GM12878 (cell line): ENCODE data around the gene OSGIN1. TPM values are rescaled to one million over a fixed set of nuclear protein-coding genes. Genes with fewer than 3 reads are reported as not detected.

Experiments
- ATAC-seq: fragments of 200-7000 bp; cut with Tn5 transposase; 3 replicates; pipeline ENCODE4 v1.9.1; 2020; ENCODE audit warnings: mild to moderate bottlenecking, moderate library complexity
- BruUV-seq: library from RNA; stranded (reverse); fragments of 400-500 nt; replicated peaks from 2 replicates; lab custom pipeline; 2021; lab: Mats Ljungman, UMichigan
- CTCF ChIA-PET: fragments of 300-600 bp; sonication (Branson Sonifier 250); formaldehyde crosslinking; extraction: SDS; loops from one replicate; lab custom pipeline; 2021; ENCODE audit warnings: inconsistent platforms; lab: Yijun Ruan, JAX
- POLR2A ChIA-PET: fragments of 350-600 bp; formaldehyde crosslinking; extraction: SDS; loops from one replicate; lab custom pipeline; 2021; ENCODE audit warnings: inconsistent platforms; lab: Charles Lee
- RAD21 ChIA-PET: fragments of 300-600 bp; sonication (Branson Sonifier 250); formaldehyde crosslinking; loops from one replicate; lab custom pipeline; 2023; ENCODE audit warnings: antibody characterized with exemption; ENCODE audit not compliant: unreplicated experiment; lab: Charles Lee
- SMC1A ChIA-PET: fragments of 300-600 bp; sonication (Branson Sonifier 250); formaldehyde crosslinking; loops from one replicate; lab custom pipeline; 2023; ENCODE audit not compliant: unreplicated experiment, uncharacterized antibody; lab: Charles Lee
- DNase-seq: peaks from one replicate; pipeline ENCODE4 v3.0.0-alpha.2; 2011; ENCODE audit warnings: low read depth, low spot score
- FAIRE-seq: peaks from 3 replicates; lab custom pipeline; 2011; peaks lifted over from hg19 to GRCh38; lab: Jason Lieb, UNC
- H2AFZ ChIP-seq: 2 replicates; pipeline ENCODE4 v1.6.0; 2011; ENCODE audit warnings: low read depth, low read length, control low read depth; ENCODE audit not compliant: control insufficient read depth
- H3K27ac ChIP-seq: 2 replicates; pipeline ENCODE4 v1.5.1; 2011; ENCODE audit warnings: control low read depth; ENCODE audit not compliant: control insufficient read depth, insufficient read depth
- H3K27me3 ChIP-seq, 2 experiments: replicated peaks in 1 of 2; 2 replicates each; pipeline versions ENCODE4 v1.6.0 to v1.6.1; 2011; ENCODE audit warnings: low read length in 1 of 2; ENCODE audit not compliant: control insufficient read depth in 2 of 2, insufficient read depth in 2 of 2
- H3K36me3 ChIP-seq, 2 experiments: 2 replicates each; pipeline ENCODE4 v1.5.1; 2011; ENCODE audit warnings: low read length in 1 of 2; ENCODE audit not compliant: control insufficient read depth in 2 of 2, insufficient read depth in 2 of 2
- H3K4me1 ChIP-seq: 2 replicates; pipeline ENCODE4 v1.6.1; 2011; ENCODE audit warnings: mild to moderate bottlenecking, low read length, moderate library complexity, mixed read lengths; ENCODE audit not compliant: control insufficient read depth, insufficient read depth
- H3K4me2 ChIP-seq: 2 replicates; pipeline ENCODE4 v1.6.0; 2011; ENCODE audit warnings: control low read depth; ENCODE audit not compliant: control insufficient read depth, insufficient read depth
- H3K4me3 ChIP-seq: fragments of 200-600 bp; sonication (generic); 2 replicates; pipeline ENCODE4 v1.5.1; 2016
- H3K79me2 ChIP-seq: 2 replicates; pipeline ENCODE4 v1.6.0; 2011; ENCODE audit warnings: low read length; ENCODE audit not compliant: control insufficient read depth, insufficient read depth
- H3K9ac ChIP-seq: 2 replicates; pipeline ENCODE4 v1.8.0; 2011; ENCODE audit warnings: low read length, control low read depth, mixed read lengths; ENCODE audit not compliant: control insufficient read depth, insufficient read depth
- H3K9me3 ChIP-seq: replicated peaks from 3 replicates; pipeline ENCODE4 v1.5.1; 2011; ENCODE audit warnings: mild to moderate bottlenecking, low read length; ENCODE audit not compliant: control insufficient read depth, insufficient read depth
- H4K20me1 ChIP-seq: 2 replicates; pipeline ENCODE4 v1.6.0; 2011; ENCODE audit not compliant: control insufficient read depth, insufficient read depth
- BACH1 ChIP-seq: fragments of 450-650 bp; IDR thresholded peaks from 2 replicates; pipeline ENCODE4 v1.6.1; 2017; ENCODE audit warnings: mild to moderate bottlenecking, borderline replicate concordance
- CBX5 ChIP-seq: sonication (generic); IDR thresholded peaks from 2 replicates; pipeline ENCODE4 v1.6.1; 2016; ENCODE audit warnings: low read depth, moderate library complexity, mild to moderate bottlenecking, inconsistent platforms
- ESRRA ChIP-seq: IDR thresholded peaks from 2 replicates; pipeline ENCODE4 v1.6.1; 2012; ENCODE audit warnings: mild to moderate bottlenecking, low read length, improper control_type of control experiment
- HDAC2 ChIP-seq: fragments of 200-600 bp; sonication (generic); IDR thresholded peaks from 2 replicates; pipeline ENCODE4 v1.6.1; 2017
- KAT2A ChIP-seq: conservative IDR thresholded peaks from 2 replicates; pipeline ENCODE4 v1.6.1; 2011; ENCODE audit warnings: low read depth, low read length; ENCODE audit not compliant: control insufficient read depth
- MXI1 ChIP-seq: fragments of 150-350 bp; IDR thresholded peaks from 2 replicates; pipeline ENCODE4 v1.6.1; 2011; ENCODE audit warnings: low read depth, mild to moderate bottlenecking, inconsistent platforms, low read length, improper control_type of control experiment
- MYB ChIP-seq: fragments of 150-350 bp; IDR thresholded peaks from 2 replicates; pipeline ENCODE4 v1.6.1; 2014; ENCODE audit warnings: mild to moderate bottlenecking, low read depth, low read length, borderline replicate concordance
- NR2C2 ChIP-seq: IDR thresholded peaks from 2 replicates; pipeline ENCODE4 v1.6.1; 2011; ENCODE audit warnings: borderline replicate concordance, low read depth; ENCODE audit not compliant: control insufficient read depth, insufficient read length
- POU2F2 ChIP-seq: IDR thresholded peaks from 3 replicates; pipeline ENCODE4 v1.6.1; 2011; ENCODE audit warnings: low read depth, mild to moderate bottlenecking, low read length, borderline replicate concordance
- RBBP5 ChIP-seq: fragments of 200-600 bp; sonication (generic); conservative IDR thresholded peaks from 2 replicates; pipeline ENCODE4 v1.6.1; 2016
- RELB ChIP-seq: fragments of 450-650 bp; IDR thresholded peaks from 2 replicates; pipeline ENCODE4 v1.6.1; 2017; ENCODE audit warnings: low read depth, mild to moderate bottlenecking, moderate library complexity
- SMARCA5 ChIP-seq: fragments of 450-650 bp; IDR thresholded peaks from 2 replicates; pipeline ENCODE4 v1.6.1; 2017; ENCODE audit warnings: mild to moderate bottlenecking
- ZNF217 ChIP-seq: fragments of 450-650 bp; IDR thresholded peaks from 2 replicates; pipeline ENCODE4 v1.6.1; 2017; ENCODE audit warnings: antibody characterized with exemption, mild to moderate bottlenecking
- ZNF384 ChIP-seq: IDR thresholded peaks from 2 replicates; pipeline ENCODE4 v1.6.1; 2012; ENCODE audit warnings: low read depth, mild to moderate bottlenecking, low read length, improper control_type of control experiment, borderline replicate concordance
- WGBS: methylation state at CpG from one replicate; pipeline ENCODE4 v1.1.6; 2016; ENCODE audit warnings: low lambda C conversion rate; ENCODE audit not compliant: insufficient replicate concordance, insufficient coverage; ENCODE audit errors: missing lambda C conversion rate; 5-methylcytosine and 5-hydroxymethylcytosine counted together
- in situ Hi-C: fragments of 300-500 bp; cut with MboI; formaldehyde crosslinking; loops from 9 replicates; pipeline ENCODE4 v1.14.3; 2018; ENCODE audit warnings: mixed read lengths
- intact Hi-C: fragments of 100-400 bp; cut with micrococcal nuclease; formaldehyde crosslinking; loops from one replicate; pipeline ENCODE4 v1.14.2; 2022; ENCODE audit not compliant: unreplicated experiment
- polyA plus RNA-seq, 11 experiments: library from polyadenylated mRNA; depleted of rRNA in 4 of 11; unstranded in 6 of 11; stranded (reverse) in 5 of 11; fragments of >200 nt; fragmentation: Nextera tagmentation in 4 of 11; fragmentation: Illumina TruSeq in 1 of 11; extraction: Ambion mirVana in 4 of 11; extraction: Trizol in 1 of 11; gene quantifications; 1 replicate in 1 of 11; 2 replicates in 10 of 11; pipeline versions ENCODE4 v1.2.1 to v1.2.3, GENCODE V29; 2011 to 2016; ENCODE audit warnings: inconsistent platforms in 2 of 11, missing spikeins in 2 of 11, low read depth in 1 of 11
- total RNA-seq, 4 experiments: library from RNA; depleted of rRNA in 3 of 4; stranded (reverse); fragments of >200 nt in 3 of 4; fragmentation: Illumina TruSeq in 1 of 4; extraction: Trizol in 1 of 4; gene quantifications; 2 replicates each; pipeline versions ENCODE4 v1.2.1 to v1.2.3, GENCODE V29; 2013 to 2021
- TF ChIP-seq, protein P1 (sequence below): IDR thresholded peaks from 2 replicates; pipeline ENCODE4 v1.6.1; 2012; ENCODE audit warnings: low read depth, low read length, improper control_type of control experiment

Gene OSGIN1
- total and polyA plus RNA-seq, 10 of the 15 experiments (the other 5 are each of a cell fraction or from before 2014, with no cell fraction given), result 0.06 to 0.18 (median 0.13) TPM; not detected in 5

DNA sequence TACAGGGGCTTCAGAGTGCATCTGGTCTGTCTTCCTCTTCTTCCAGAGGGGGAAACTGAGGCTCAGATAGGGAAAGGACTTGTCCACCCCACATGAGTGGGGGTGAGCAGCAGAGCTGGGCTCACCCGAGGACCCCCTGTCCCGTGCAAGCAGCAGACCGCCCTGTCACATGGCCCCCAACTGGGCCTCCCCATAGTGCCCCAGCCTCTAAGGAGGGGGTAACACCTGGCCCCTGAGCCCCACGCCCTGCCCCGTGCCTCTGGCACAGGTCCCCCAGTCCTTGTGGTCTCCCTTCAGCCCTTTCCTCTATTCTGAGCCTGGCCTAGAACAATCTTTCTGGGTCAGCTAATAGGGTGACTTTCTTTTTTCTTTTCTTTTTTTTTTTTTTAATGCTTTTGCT is 8.6 kb downstream of the OSGIN1 start:
- no peak for TF ChIP-seq MXI1
- TF ChIP-seq ZNF217, result no peak
- no peak for TF ChIP-seq CBX5
- no peak for TF ChIP-seq ZNF384
- no peak for TF ChIP-seq BACH1
- no peak for TF ChIP-seq KAT2A
- TF ChIP-seq HDAC2, result no peak
- no peak for TF ChIP-seq NR2C2
- TF ChIP-seq, protein P1, sequence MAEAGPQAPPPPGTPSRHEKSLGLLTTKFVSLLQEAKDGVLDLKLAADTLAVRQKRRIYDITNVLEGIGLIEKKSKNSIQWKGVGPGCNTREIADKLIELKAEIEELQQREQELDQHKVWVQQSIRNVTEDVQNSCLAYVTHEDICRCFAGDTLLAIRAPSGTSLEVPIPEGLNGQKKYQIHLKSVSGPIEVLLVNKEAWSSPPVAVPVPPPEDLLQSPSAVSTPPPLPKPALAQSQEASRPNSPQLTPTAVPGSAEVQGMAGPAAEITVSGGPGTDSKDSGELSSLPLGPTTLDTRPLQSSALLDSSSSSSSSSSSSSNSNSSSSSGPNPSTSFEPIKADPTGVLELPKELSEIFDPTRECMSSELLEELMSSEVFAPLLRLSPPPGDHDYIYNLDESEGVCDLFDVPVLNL, result no peak
- TF ChIP-seq SMARCA5, result no peak
- no peak for TF ChIP-seq RBBP5
- no peak for TF ChIP-seq MYB
- no peak for TF ChIP-seq RELB
- no peak for TF ChIP-seq POU2F2
- no peak for TF ChIP-seq ESRRA
- 32% methylated on average over 5 of the region's 5 CpGs for WGBS
- CTCF ChIA-PET, result no interaction called here
- SMC1A ChIA-PET, result interaction anchor here (0.6 kb wide), 1 partner anchor 294 kb away, joined by 3 read pairs; no protein-coding TSS in a partner anchor
- Histone ChIP-seq H3K4me3 (no peak overlapping the region), H3K27me3 (no peaks in the 10 kb centered on the region), H3K9me3 (no peaks in the 10 kb centered on the region), H3K9ac (no peak overlapping the region), H3K4me1 (no peaks in the 10 kb centered on the region), H3K79me2 (no peaks in the 10 kb centered on the region), H2AFZ (no peak overlapping the region), H3K27ac (no peak overlapping the region), H4K20me1 (no peaks in the 10 kb centered on the region), H3K4me2 (no peak overlapping the region), H3K36me3 (no peaks in the 10 kb centered on the region)
- POLR2A ChIA-PET, result no interaction called here
- no TSS peak for BruUV-seq
- intact Hi-C loops, result no loop called here
- in situ Hi-C loops, result no loop called here
- DNase-seq, result no peak
- ATAC-seq, result no peak
- no peak for FAIRE-seq
- RAD21 ChIA-PET, result no interaction called here
